Neural cell (in vitro differentiated cells): Measurements from ENCODE around the gene RAB28. TPM values are rescaled to one million over a fixed set of nuclear protein-coding genes. Genes with fewer than 3 reads are reported as not detected.

Source experiments
- H2AFZ ChIP-seq: fragments of 200-600, 300-800 bp; sonication (generic), shearing (Covaris generic); 2 replicates; pipeline ENCODE4 v1.6.0; 2014; ENCODE audit warnings: low read depth, mild to moderate bottlenecking, antibody characterized with exemption, low read length, moderate library complexity
- H3F3A ChIP-seq: fragments of 200-600 bp; shearing (Covaris generic); 2 replicates; pipeline ENCODE4 v1.6.1; 2016; ENCODE audit warnings: mild to moderate bottlenecking, moderate library complexity, mixed read lengths, antibody characterized with exemption, low read length; ENCODE audit not compliant: insufficient read depth, poor library complexity, severe bottlenecking
- H3K27ac ChIP-seq: fragments of 200-600, 300-800 bp; sonication (generic), shearing (Covaris generic); 2 replicates; pipeline ENCODE4 v1.5.1; 2014; ENCODE audit warnings: mild to moderate bottlenecking, low read length, moderate library complexity
- H3K27me3 ChIP-seq: fragments of 300-800, 200-600 bp; sonication (generic), shearing (Covaris generic); 2 replicates; pipeline ENCODE4 v1.6.0; 2014; ENCODE audit warnings: mild to moderate bottlenecking, low read depth, low read length, moderate library complexity; ENCODE audit not compliant: insufficient read depth
- H3K36me3 ChIP-seq: fragments of 300-800, 200-600 bp; sonication (generic), shearing (Covaris generic); 2 replicates; pipeline ENCODE4 v1.5.1; 2014; ENCODE audit warnings: mild to moderate bottlenecking, antibody characterized with exemption, low read length, moderate library complexity; ENCODE audit not compliant: insufficient read depth
- H3K4me2 ChIP-seq: fragments of 300-800, 200-600 bp; sonication (generic), shearing (Covaris generic); 2 replicates; pipeline ENCODE4 v1.6.0; 2014; ENCODE audit warnings: mild to moderate bottlenecking, low read length
- H3K4me3 ChIP-seq: fragments of 300-800, 200-600 bp; sonication (generic), shearing (Covaris generic); 2 replicates; pipeline ENCODE4 v1.5.1; 2014; ENCODE audit warnings: mild to moderate bottlenecking, low read length, moderate library complexity
- H3K79me2 ChIP-seq: fragments of 200-600 bp; shearing (Covaris generic); replicated peaks from 2 replicates; pipeline ENCODE4 v1.6.0; 2014; ENCODE audit warnings: mild to moderate bottlenecking, low read length, moderate library complexity; ENCODE audit not compliant: insufficient read depth
- H3K9ac ChIP-seq: fragments of 300-800, 200-600 bp; sonication (generic), shearing (Covaris generic); 2 replicates; pipeline ENCODE4 v1.6.1; 2016; ENCODE audit warnings: mild to moderate bottlenecking, low read length, mixed read lengths
- H3K9me2 ChIP-seq: fragments of 200-600 bp; shearing (Covaris generic); 2 replicates; pipeline ENCODE4 v1.6.1; 2016; ENCODE audit warnings: mild to moderate bottlenecking, low read length, mixed read lengths; ENCODE audit not compliant: insufficient read depth
- H3K9me3 ChIP-seq: fragments of 200-600, 300-800 bp; sonication (generic), shearing (Covaris generic); 2 replicates; pipeline ENCODE4 v1.6.1; 2016; ENCODE audit warnings: mild to moderate bottlenecking, mixed run types, low read length, moderate library complexity, mixed read lengths
- H4K20me1 ChIP-seq: fragments of 200-600 bp; shearing (Covaris generic); 2 replicates; pipeline ENCODE4 v1.6.1; 2016; ENCODE audit warnings: mild to moderate bottlenecking, mixed run types; ENCODE audit not compliant: insufficient read depth
- CTCF ChIP-seq: fragments of 450-650 bp; IDR thresholded peaks from 2 replicates; pipeline ENCODE4 v1.5.1; 2014; ENCODE audit warnings: antibody characterized with exemption, mild to moderate bottlenecking, moderate library complexity; ENCODE audit not compliant: poor library complexity, severe bottlenecking
- EP300 ChIP-seq: fragments of 450-650 bp; conservative IDR thresholded peaks from 2 replicates; pipeline ENCODE4 v1.6.1; 2014; ENCODE audit warnings: antibody characterized with exemption, mild to moderate bottlenecking, moderate library complexity; ENCODE audit not compliant: poor library complexity, severe bottlenecking
- EZH2 ChIP-seq: fragments of 200-600, 300-800 bp; shearing (Covaris generic), sonication (generic); IDR thresholded peaks from 2 replicates; pipeline ENCODE4 v1.6.1; 2014; ENCODE audit warnings: antibody characterized with exemption, low read length, borderline replicate concordance, mild to moderate bottlenecking; ENCODE audit not compliant: insufficient read depth, poor library complexity, severe bottlenecking
- MXI1 ChIP-seq: fragments of 450-650 bp; conservative IDR thresholded peaks from 2 replicates; pipeline ENCODE4 v1.6.1; 2014; ENCODE audit warnings: antibody characterized with exemption, mild to moderate bottlenecking; ENCODE audit not compliant: poor library complexity, severe bottlenecking
- POLR2AphosphoS5 ChIP-seq: IDR thresholded peaks from 2 replicates; pipeline ENCODE4 v1.6.1; 2012
- RAD21 ChIP-seq: fragments of 450-650 bp; conservative IDR thresholded peaks from 2 replicates; pipeline ENCODE4 v1.6.1; 2014; ENCODE audit warnings: antibody characterized with exemption, mild to moderate bottlenecking, moderate library complexity
- REST ChIP-seq: IDR thresholded peaks from 2 replicates; pipeline ENCODE4 v1.6.1; 2012; ENCODE audit warnings: borderline replicate concordance
- SMC3 ChIP-seq: fragments of 450-650 bp; conservative IDR thresholded peaks from 2 replicates; pipeline ENCODE4 v1.6.1; 2014; ENCODE audit warnings: antibody characterized with exemption, mild to moderate bottlenecking, moderate library complexity; ENCODE audit not compliant: poor library complexity
- TAF1 ChIP-seq: IDR thresholded peaks from 2 replicates; pipeline ENCODE4 v1.6.1; 2012; ENCODE audit warnings: low read depth
- polyA plus RNA-seq: library from polyadenylated mRNA; depleted of rRNA; stranded (reverse); fragments of >200 nt; gene quantifications from 2 replicates; pipeline ENCODE4 v1.2.3, GENCODE V29; 2014

Gene RAB28
- polyA plus RNA-seq, 1 donor from 2014 or later = 60.7 TPM

DNA sequence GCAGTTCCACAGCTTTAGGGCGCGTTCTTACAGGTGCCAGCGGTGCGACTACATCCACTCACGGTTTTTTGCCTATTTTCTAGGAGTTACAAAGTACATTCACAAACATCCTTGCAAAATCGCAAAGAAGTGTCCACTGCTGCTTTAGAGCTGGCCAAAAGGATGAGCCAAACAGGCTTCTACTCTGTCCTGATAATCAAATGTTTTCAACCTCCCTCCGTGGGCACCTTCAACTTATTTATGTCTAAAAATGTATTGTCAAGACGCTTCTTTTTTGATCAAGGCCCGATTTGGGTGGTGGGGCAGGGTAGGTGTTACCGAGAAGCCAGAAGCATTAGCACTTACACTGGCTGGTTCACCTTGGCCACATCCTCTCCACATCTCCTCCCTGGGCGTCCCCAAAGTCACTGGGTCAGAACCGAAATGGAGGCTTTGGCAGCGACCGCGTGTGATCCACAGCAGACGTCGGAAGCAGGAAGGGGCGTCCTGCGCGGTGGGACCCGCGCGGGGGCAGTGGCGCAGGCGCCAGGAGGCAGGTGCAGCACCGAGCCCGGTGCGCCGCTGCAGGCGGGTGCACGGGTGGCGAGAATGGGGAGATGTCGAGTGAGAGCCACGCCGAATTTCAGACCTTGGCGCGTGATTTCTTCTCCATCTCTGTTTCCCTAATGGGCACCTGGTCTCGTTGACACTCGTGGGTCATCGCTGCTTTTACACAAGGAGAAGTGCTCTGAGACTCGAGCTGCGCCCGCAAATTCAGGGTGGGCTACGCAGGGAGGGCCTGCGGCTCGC, 43.2 kb upstream of the RAB28 start:
- H3K4me2 ChIP-seq = no peak overlapping the region
- peak; percentile 7 for TF ChIP-seq POLR2AphosphoS5
- no peak for TF ChIP-seq EZH2
- no peaks in the 10 kb centered on the region for H3F3A ChIP-seq

DNA sequence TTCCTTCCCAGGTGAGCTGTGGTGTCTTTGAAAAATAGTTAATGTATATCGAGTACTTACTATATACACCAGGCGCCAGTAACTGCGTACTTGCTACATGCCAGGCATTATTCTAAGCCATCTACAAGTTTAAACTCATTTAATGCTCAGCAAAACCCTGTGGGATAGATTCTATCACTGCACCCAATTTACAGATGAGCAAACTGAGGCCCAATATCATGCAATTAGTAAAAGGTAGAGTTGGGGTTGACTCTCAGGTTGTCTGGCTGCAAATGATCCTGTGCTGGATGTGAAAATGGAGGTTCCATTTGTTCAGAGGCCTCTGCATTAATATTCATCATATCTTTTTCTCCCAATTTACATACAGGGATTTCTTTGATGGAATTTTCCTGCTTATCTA, 42.5 kb upstream of the RAB28 start:
- Histone ChIP-seq H3K9me3 (peaks cover 17% of the 10 kb centered on the region), H3K4me2 (no peak overlapping the region), H3K36me3 (no peaks in the 10 kb centered on the region)

More for the DNA sequence above, 43.2 kb upstream of the RAB28 start:
- Histone ChIP-seq H3K9me2 (no peaks in the 10 kb centered on the region), H3K79me2 (no peaks in the 10 kb centered on the region), H3K27me3 (peaks cover 100% of the 10 kb centered on the region), H3K27ac (no peak overlapping the region), H3K9ac (no peak overlapping the region), H4K20me1 (no peaks in the 10 kb centered on the region), H3K36me3 (no peaks in the 10 kb centered on the region), H3K4me3 (peak overlapping the region; percentile 41), H3K9me3 (peaks cover 17% of the 10 kb centered on the region), H2AFZ (no peak overlapping the region)

More for the DNA sequence above, 42.5 kb upstream of the RAB28 start:
- no peak overlapping the region for H3K9ac ChIP-seq
- no peaks in the 10 kb centered on the region for H3K9me2 ChIP-seq
- H3F3A ChIP-seq = no peaks in the 10 kb centered on the region
- TF ChIP-seq REST = no peak
- no peak for TF ChIP-seq EZH2
- TF ChIP-seq TAF1 = no peak
- no peak for TF ChIP-seq SMC3
- no peak for TF ChIP-seq MXI1
- no peak for TF ChIP-seq POLR2AphosphoS5
- TF ChIP-seq CTCF = no peak
- no peak for TF ChIP-seq EP300
- TF ChIP-seq RAD21 = no peak
- H4K20me1 ChIP-seq = no peaks in the 10 kb centered on the region
- H2AFZ ChIP-seq = no peak overlapping the region
- no peaks in the 10 kb centered on the region for H3K79me2 ChIP-seq
- no peak overlapping the region for H3K27ac ChIP-seq
- no peak overlapping the region for H3K4me3 ChIP-seq
- peaks cover 100% of the 10 kb centered on the region for H3K27me3 ChIP-seq
